ENCODE results near the gene ACSS2. TPM values are rescaled to one million over a fixed set of nuclear protein-coding genes. Genes with fewer than 3 reads are reported as not detected.

ACSS2 gene
- total RNA-seq, 1 donor from 2014 or later = 18.7 TPM

- peaks cover 15% of the 10 kb centered on the region for H3K4me1 ChIP-seq (ENCODE audit: insufficient read depth, low read length)
- H3K27me3 Mint-ChIP-seq (ENCODE audit: low read depth, unreplicated experiment) = no peaks in the 10 kb centered on the region
- H3K27ac Mint-ChIP-seq (ENCODE audit: unreplicated experiment) = peak overlapping the region; percentile 77
- H3K9me3 ChIP-seq (ENCODE audit: insufficient read depth, low read depth, low read length) = no peaks in the 10 kb centered on the region
- no peak overlapping the region for H3K4me3 ChIP-seq (ENCODE audit: insufficient read depth, low read depth, low read length)
- H3K36me3 Mint-ChIP-seq (ENCODE audit: low read depth, unreplicated experiment) = peaks cover 12% of the 10 kb centered on the region
- no peak overlapping the region for H3K27ac ChIP-seq (ENCODE audit: low read depth, low read length)
- peaks cover 25% of the 10 kb centered on the region for H3K4me1 Mint-ChIP-seq (ENCODE audit: low read depth, unreplicated experiment)
- no peak overlapping the region for H3K9ac ChIP-seq (ENCODE audit: low read length)
- no peaks in the 10 kb centered on the region for H3K79me2 ChIP-seq (ENCODE audit: insufficient read depth, low read length)
- no peak overlapping the region for H3K4me3 Mint-ChIP-seq (ENCODE audit: unreplicated experiment)
- no peaks in the 10 kb centered on the region for H3K27me3 ChIP-seq (ENCODE audit: insufficient read depth, low read length)
- H4K20me1 ChIP-seq (ENCODE audit: insufficient read depth, low read length) = no peaks in the 10 kb centered on the region
- no peaks in the 10 kb centered on the region for H3K9me3 Mint-ChIP-seq (ENCODE audit: unreplicated experiment)
- FAIRE-seq (peak; percentile 50), DNase-seq (ENCODE audit: low read depth) (peak; percentile 72)
- H3K36me3 ChIP-seq (ENCODE audit: insufficient read depth, low read length) = peaks cover 27% of the 10 kb centered on the region
- no peak overlapping the region for H3K4me2 ChIP-seq (ENCODE audit: low read length)
- no peak overlapping the region for H2AFZ ChIP-seq (ENCODE audit: low read depth, low read length)
- TF ChIP-seq EZH2 (IDR thresholded peaks at IDR 0.05; ENCODE audit: insufficient read depth, low read length) = no peak
- TF ChIP-seq CTCF (IDR thresholded peaks at IDR 0.05; ENCODE audit: insufficient read depth, low read depth, low read length) = no peak
These were observed 71.6 kb downstream of the ACSS2 start for GRCh38 chr20:34948030-34948429.

- peaks cover 15% of the 10 kb centered on the region for H3K4me1 ChIP-seq (ENCODE audit: insufficient read depth, low read length)
- Mint-ChIP-seq H3K9me3 (ENCODE audit: unreplicated experiment) (no peaks in the 10 kb centered on the region), H3K36me3 (ENCODE audit: low read depth, unreplicated experiment) (peaks cover 4% of the 10 kb centered on the region), H3K27ac (ENCODE audit: unreplicated experiment) (peak overlapping the region; percentile 43), H3K27me3 (ENCODE audit: low read depth, unreplicated experiment) (no peaks in the 10 kb centered on the region), H3K4me1 (ENCODE audit: low read depth, unreplicated experiment) (peaks cover 24% of the 10 kb centered on the region), H3K4me3 (ENCODE audit: unreplicated experiment) (no peak overlapping the region)
- TF ChIP-seq EZH2 (IDR thresholded peaks at IDR 0.05; ENCODE audit: insufficient read depth, low read length) (no peak), CTCF (IDR thresholded peaks at IDR 0.05; ENCODE audit: insufficient read depth, low read depth, low read length) (no peak)
- H3K4me2 ChIP-seq (ENCODE audit: low read length) = no peak overlapping the region
- H3K9ac ChIP-seq (ENCODE audit: low read length) = no peak overlapping the region
- H2AFZ ChIP-seq (ENCODE audit: low read depth, low read length) = no peak overlapping the region
- no peak for FAIRE-seq
- H3K27ac ChIP-seq (ENCODE audit: low read depth, low read length) = peak overlapping the region; percentile 2
- H3K27me3 ChIP-seq (ENCODE audit: insufficient read depth, low read length) = no peaks in the 10 kb centered on the region
- H3K79me2 ChIP-seq (ENCODE audit: insufficient read depth, low read length) = peaks cover 3% of the 10 kb centered on the region
- H4K20me1 ChIP-seq (ENCODE audit: insufficient read depth, low read length) = no peaks in the 10 kb centered on the region
- peaks cover 22% of the 10 kb centered on the region for H3K36me3 ChIP-seq (ENCODE audit: insufficient read depth, low read length)
- no peaks in the 10 kb centered on the region for H3K9me3 ChIP-seq (ENCODE audit: insufficient read depth, low read depth, low read length)
- DNase-seq (ENCODE audit: low read depth) = no peak
- no peak overlapping the region for H3K4me3 ChIP-seq (ENCODE audit: insufficient read depth, low read depth, low read length)
These were observed 72.7 kb downstream of the ACSS2 start for GRCh38 chr20:34949120-34949519.

- H3K27me3 Mint-ChIP-seq (ENCODE audit: low read depth, unreplicated experiment) = no peaks in the 10 kb centered on the region
- peaks cover 11% of the 10 kb centered on the region for H3K79me2 ChIP-seq (ENCODE audit: insufficient read depth, low read length)
- no peaks in the 10 kb centered on the region for H3K9me3 Mint-ChIP-seq (ENCODE audit: unreplicated experiment)
- no peak overlapping the region for H3K27ac Mint-ChIP-seq (ENCODE audit: unreplicated experiment)
- no peak for FAIRE-seq
- no peak for DNase-seq (ENCODE audit: low read depth)
- H3K4me3 Mint-ChIP-seq (ENCODE audit: unreplicated experiment) = no peak overlapping the region
- peaks cover 6% of the 10 kb centered on the region for H3K36me3 Mint-ChIP-seq (ENCODE audit: low read depth, unreplicated experiment)
- H3K27me3 ChIP-seq (ENCODE audit: insufficient read depth, low read length) = no peaks in the 10 kb centered on the region
- H3K4me1 Mint-ChIP-seq (ENCODE audit: low read depth, unreplicated experiment) = peaks cover 27% of the 10 kb centered on the region
- H3K9ac ChIP-seq (ENCODE audit: low read length) = no peak overlapping the region
- no peak overlapping the region for H3K27ac ChIP-seq (ENCODE audit: low read depth, low read length)
- no peak for TF ChIP-seq CTCF (IDR thresholded peaks at IDR 0.05; ENCODE audit: insufficient read depth, low read depth, low read length)
- TF ChIP-seq EZH2 (IDR thresholded peaks at IDR 0.05; ENCODE audit: insufficient read depth, low read length) = no peak
- H3K4me1 ChIP-seq (ENCODE audit: insufficient read depth, low read length) = peaks cover 17% of the 10 kb centered on the region
- no peak overlapping the region for H2AFZ ChIP-seq (ENCODE audit: low read depth, low read length)
- H4K20me1 ChIP-seq (ENCODE audit: insufficient read depth, low read length) = no peaks in the 10 kb centered on the region
- H3K9me3 ChIP-seq (ENCODE audit: insufficient read depth, low read depth, low read length) = no peaks in the 10 kb centered on the region
- H3K4me3 ChIP-seq (ENCODE audit: insufficient read depth, low read depth, low read length) = no peak overlapping the region
- H3K36me3 ChIP-seq (ENCODE audit: insufficient read depth, low read length) = peaks cover 7% of the 10 kb centered on the region
- no peak overlapping the region for H3K4me2 ChIP-seq (ENCODE audit: low read length)
These were observed 74.8 kb downstream of the ACSS2 start for GRCh38 chr20:34951252-34951651.
